ENCODE results near the gene DNAJB12.

- peak; percentile 41 to 77 (median 68) for TF ChIP-seq CTCF (IDR thresholded peaks at IDR 0.05)
- TF ChIP-seq POLR2A (IDR thresholded peaks at IDR 0.05) = no peak
Observed at GRCh38 chr10:72328045-72328828, 26.5 kb downstream of the DNAJB12 start.

Measured in adrenal gland (tissue), 5 donors.